HepG2 (cell line): ENCODE measurements around the gene CUTC. TPM values are rescaled to one million over a fixed set of nuclear protein-coding genes. Genes with fewer than 3 reads are reported as not detected.

Experiments used
- AKAP8 ChIP-seq: sonication (generic); formaldehyde crosslinking; IDR thresholded peaks from 2 replicates; pipeline ENCODE4 v1.5.1; 2020; ENCODE audit warnings: mild to moderate bottlenecking, missing genetic modification reagents
- ARNT2 ChIP-seq: sonication (generic); formaldehyde crosslinking; IDR thresholded peaks from 2 replicates; pipeline ENCODE4 v1.8.0; 2022; ENCODE audit warnings: mild to moderate bottlenecking, low read depth, missing genetic modification reagents, moderate library complexity
- ATF3 ChIP-seq: sonication (generic); formaldehyde crosslinking; IDR thresholded peaks from 2 replicates; pipeline ENCODE4 v1.4.0; 2020; ENCODE audit warnings: missing genetic modification reagents
- ATF7 ChIP-seq, 2 experiments: fragments of 450-650 bp in 1 of 2; sonication (generic) in 1 of 2; formaldehyde crosslinking in 1 of 2; IDR thresholded peaks; 2 replicates each; pipeline versions ENCODE4 v1.4.0 to v1.6.1; 2016 to 2020; ENCODE audit warnings: antibody characterized with exemption in 1 of 2, mild to moderate bottlenecking in 1 of 2, missing genetic modification reagents in 1 of 2
- CREM ChIP-seq, 2 experiments: sonication (generic) in 1 of 2; formaldehyde crosslinking in 1 of 2; IDR thresholded peaks; 2 replicates each; pipeline versions ENCODE4 v1.4.0 to v1.6.1; 2016 to 2020; ENCODE audit warnings: antibody characterized with exemption in 1 of 2, mild to moderate bottlenecking in 1 of 2, missing genetic modification reagents in 1 of 2
- FOSL2 ChIP-seq: sonication (generic); formaldehyde crosslinking; IDR thresholded peaks from 2 replicates; pipeline ENCODE4 v1.4.0; 2020; ENCODE audit warnings: missing genetic modification reagents
- FOXJ3 ChIP-seq: sonication (generic); formaldehyde crosslinking; IDR thresholded peaks from 2 replicates; pipeline ENCODE4 v1.4.0; 2020; ENCODE audit warnings: missing genetic modification reagents, mild to moderate bottlenecking, borderline replicate concordance
- GATAD2A ChIP-seq: IDR thresholded peaks from 2 replicates; pipeline ENCODE4 v1.6.1; 2016
- ISL2 ChIP-seq: sonication (generic); formaldehyde crosslinking; IDR thresholded peaks from 2 replicates; pipeline ENCODE4 v1.5.0; 2020; ENCODE audit warnings: missing genetic modification reagents
- JDP2 ChIP-seq: sonication (generic); formaldehyde crosslinking; IDR thresholded peaks from 2 replicates; pipeline ENCODE4 v1.8.1; 2022; ENCODE audit warnings: missing genetic modification reagents, borderline replicate concordance
- KLF12 ChIP-seq: sonication (generic); formaldehyde crosslinking; IDR thresholded peaks from 2 replicates; pipeline ENCODE4 v1.4.0; 2020; ENCODE audit warnings: missing genetic modification reagents, borderline replicate concordance
- MIXL1 ChIP-seq: IDR thresholded peaks from 2 replicates; pipeline ENCODE4 v1.6.1; 2016
- NFE2 ChIP-seq: sonication (generic); formaldehyde crosslinking; IDR thresholded peaks from 2 replicates; pipeline ENCODE4 v1.4.0; 2020; ENCODE audit warnings: missing genetic modification reagents
- ONECUT2 ChIP-seq: sonication (generic); formaldehyde crosslinking; IDR thresholded peaks from 2 replicates; pipeline ENCODE4 v1.4.0; 2020; ENCODE audit warnings: missing genetic modification reagents
- PITX1 ChIP-seq: sonication (generic); formaldehyde crosslinking; IDR thresholded peaks from 2 replicates; pipeline ENCODE4 v1.5.1; 2020; ENCODE audit warnings: mild to moderate bottlenecking, missing genetic modification reagents
- POLR2A ChIP-seq, 2 experiments: IDR thresholded peaks; 2 replicates each; pipeline ENCODE4 v1.6.1; 2011; ENCODE audit warnings: low read depth in 2 of 2, low read length in 2 of 2, mild to moderate bottlenecking in 1 of 2, moderate library complexity in 1 of 2; ENCODE audit not compliant: insufficient read depth in 1 of 2
- RXRB ChIP-seq: IDR thresholded peaks from 2 replicates; pipeline ENCODE4 v1.6.1; 2016; ENCODE audit warnings: borderline replicate concordance, missing genetic modification reagents, missing compliant biosample characterization
- SIN3A ChIP-seq: IDR thresholded peaks from 2 replicates; pipeline ENCODE4 v1.6.1; 2011; ENCODE audit warnings: low read depth, mild to moderate bottlenecking, control low read depth, low read length, borderline replicate concordance
- SIX4 ChIP-seq: sonication (generic); formaldehyde crosslinking; IDR thresholded peaks from 2 replicates; pipeline ENCODE4 v1.4.0; 2020; ENCODE audit warnings: missing genetic modification reagents
- SMYD3 ChIP-seq: sonication (generic); formaldehyde crosslinking; IDR thresholded peaks from 2 replicates; pipeline ENCODE4 v1.8.1; 2023; ENCODE audit warnings: mild to moderate bottlenecking, missing genetic modification reagents
- TOPORS ChIP-seq: sonication (generic); formaldehyde crosslinking; IDR thresholded peaks from 2 replicates; pipeline ENCODE4 v1.8.0; 2023; ENCODE audit warnings: mild to moderate bottlenecking, missing genetic modification reagents
- U2AF2 ChIP-seq: fragments of 200-400 bp; formaldehyde crosslinking; IDR thresholded peaks from 2 replicates; pipeline ENCODE4 v1.6.1; 2017; ENCODE audit warnings: low read depth, mild to moderate bottlenecking, low read length
- ZFP36 ChIP-seq: fragments of 150-350 bp; IDR thresholded peaks from 2 replicates; pipeline ENCODE4 v1.6.1; 2018; ENCODE audit warnings: borderline replicate concordance, low read length, low read depth; ENCODE audit not compliant: partially characterized antibody
- ZFY ChIP-seq: sonication (generic); formaldehyde crosslinking; IDR thresholded peaks from 2 replicates; pipeline ENCODE4 v1.4.0; 2020; ENCODE audit warnings: missing genetic modification reagents
- ZNF296 ChIP-seq: sonication (generic); formaldehyde crosslinking; conservative IDR thresholded peaks from 2 replicates; pipeline ENCODE4 v1.5.0; 2020; ENCODE audit warnings: mild to moderate bottlenecking, missing genetic modification reagents
- ZNF563 ChIP-seq: sonication (generic); formaldehyde crosslinking; IDR thresholded peaks from 2 replicates; pipeline ENCODE4 v1.8.0; 2022; ENCODE audit warnings: mild to moderate bottlenecking, moderate library complexity, missing genetic modification reagents
- ZNF598 ChIP-seq: sonication (generic); formaldehyde crosslinking; IDR thresholded peaks from 2 replicates; pipeline ENCODE4 v1.5.1; 2020; ENCODE audit warnings: mild to moderate bottlenecking, missing genetic modification reagents, borderline replicate concordance
- ZNF616 ChIP-seq: sonication (generic); formaldehyde crosslinking; IDR thresholded peaks from 2 replicates; pipeline ENCODE4 v1.5.0; 2020; ENCODE audit warnings: low read depth, mild to moderate bottlenecking, missing genetic modification reagents
- ZNF75D ChIP-seq: sonication (generic); formaldehyde crosslinking; IDR thresholded peaks from 2 replicates; pipeline ENCODE4 v1.8.1; 2023; ENCODE audit warnings: missing genetic modification reagents, mild to moderate bottlenecking, borderline replicate concordance
- ZSCAN22 ChIP-seq: sonication (generic); formaldehyde crosslinking; IDR thresholded peaks from 2 replicates; pipeline ENCODE4 v1.4.0; 2020; ENCODE audit warnings: mild to moderate bottlenecking, missing genetic modification reagents
- polyA plus RNA-seq, 8 experiments: library from polyadenylated mRNA; depleted of rRNA in 3 of 8; stranded (reverse) in 7 of 8; unstranded in 1 of 8; fragments of >200 nt; fragmentation: Illumina TruSeq in 4 of 8; extraction: Trizol in 4 of 8; gene quantifications; 2 replicates each; pipeline versions ENCODE4 v1.2.1 to v1.2.3, GENCODE V29; 2011 to 2016; ENCODE audit warnings: low read depth in 4 of 8, missing spikeins in 1 of 8, mixed read lengths in 1 of 8; ENCODE audit not compliant: insufficient read depth in 1 of 8
- total RNA-seq, 5 experiments: library from RNA; depleted of rRNA; stranded (reverse); fragments of >200 nt; fragmentation: Illumina TruSeq; extraction: Trizol; gene quantifications; 2 replicates each; pipeline ENCODE4 v1.2.3, GENCODE V29; 2016; ENCODE audit warnings: low read depth in 1 of 5
- TF ChIP-seq, protein P1 (sequence below): sonication (generic); formaldehyde crosslinking; IDR thresholded peaks from 2 replicates; pipeline ENCODE4 v1.4.0; 2020; ENCODE audit warnings: missing genetic modification reagents, mild to moderate bottlenecking, borderline replicate concordance
- TF ChIP-seq, protein P2 (sequence below): sonication (generic); IDR thresholded peaks from 2 replicates; pipeline ENCODE4 v1.6.1; 2016; ENCODE audit warnings: low read depth, borderline replicate concordance

CUTC gene
- total and polyA plus RNA-seq, 2 of the 13 experiments (the other 11 are each of a cell fraction or from before 2014, with no cell fraction given): 22.3 to 25.8 TPM

DNA sequence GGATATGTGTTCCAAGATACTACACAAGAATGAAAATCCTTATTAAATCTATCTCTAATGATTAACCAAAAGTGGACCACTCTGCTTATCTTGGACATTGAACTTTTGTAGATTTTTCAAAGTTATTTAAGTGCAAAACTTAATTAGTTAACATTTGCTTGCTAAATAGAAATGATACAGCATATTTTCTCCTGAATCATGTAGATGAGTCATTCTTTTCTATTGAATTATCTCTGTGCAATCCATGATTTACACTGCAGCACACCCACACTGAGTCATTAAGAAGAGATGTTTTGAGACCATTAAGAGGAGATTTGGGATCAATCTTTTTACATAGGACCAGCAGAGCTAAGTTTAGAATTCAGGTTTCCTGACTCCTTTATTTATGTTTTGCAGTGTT lies 43.8 kb downstream of the CUTC start (continued):
- TF ChIP-seq RXRB (CRISPR knock-in tag): peak; percentile 18; the same call in 1 of the 2 replicates
- TF ChIP-seq PITX1: no peak
- TF ChIP-seq, protein P1, sequence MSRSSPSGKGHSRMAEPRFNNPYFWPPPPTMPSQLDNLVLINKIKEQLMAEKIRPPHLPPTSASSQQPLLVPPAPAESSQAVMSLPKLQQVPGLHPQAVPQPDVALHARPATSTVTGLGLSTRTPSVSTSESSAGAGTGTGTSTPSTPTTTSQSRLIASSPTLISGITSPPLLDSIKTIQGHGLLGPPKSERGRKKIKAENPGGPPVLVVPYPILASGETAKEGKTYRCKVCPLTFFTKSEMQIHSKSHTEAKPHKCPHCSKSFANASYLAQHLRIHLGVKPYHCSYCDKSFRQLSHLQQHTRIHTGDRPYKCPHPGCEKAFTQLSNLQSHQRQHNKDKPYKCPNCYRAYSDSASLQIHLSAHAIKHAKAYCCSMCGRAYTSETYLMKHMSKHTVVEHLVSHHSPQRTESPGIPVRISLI (CRISPR knock-in tag): no peak
- no peak for TF ChIP-seq SIN3A
- no peak for TF ChIP-seq ONECUT2 (CRISPR knock-in tag)
- TF ChIP-seq, protein P2, sequence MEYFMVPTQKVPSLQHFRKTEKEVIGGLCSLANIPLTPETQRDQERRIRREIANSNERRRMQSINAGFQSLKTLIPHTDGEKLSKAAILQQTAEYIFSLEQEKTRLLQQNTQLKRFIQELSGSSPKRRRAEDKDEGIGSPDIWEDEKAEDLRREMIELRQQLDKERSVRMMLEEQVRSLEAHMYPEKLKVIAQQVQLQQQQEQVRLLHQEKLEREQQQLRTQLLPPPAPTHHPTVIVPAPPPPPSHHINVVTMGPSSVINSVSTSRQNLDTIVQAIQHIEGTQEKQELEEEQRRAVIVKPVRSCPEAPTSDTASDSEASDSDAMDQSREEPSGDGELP: no peak
- TF ChIP-seq ZNF75D (CRISPR knock-in tag): no peak
- no peak for TF ChIP-seq POLR2A (IDR thresholded peaks at IDR 0.05; ENCODE audit: insufficient read depth in 1 of 2, low read depth in 2 of 2, low read length in 2 of 2)
- TF ChIP-seq ZFY: no peak
- TF ChIP-seq ATF7 (IDR thresholded peaks at IDR 0.05): peak; percentile 3; the same call in 1 of the 2 replicates
- TF ChIP-seq ATF7 (CRISPR knock-in tag; IDR thresholded peaks at IDR 0.05): no peak
- peak; percentile 67; the same call in 1 of the 2 replicates for TF ChIP-seq MIXL1 (CRISPR knock-in tag)
- no peak for TF ChIP-seq TOPORS (CRISPR knock-in tag)
- no peak for TF ChIP-seq ZNF296 (CRISPR knock-in tag)
- no peak for TF ChIP-seq AKAP8 (CRISPR knock-in tag)
- TF ChIP-seq ZSCAN22: no peak
- no peak for TF ChIP-seq FOXJ3 (CRISPR knock-in tag)
- TF ChIP-seq JDP2 (CRISPR knock-in tag): no peak
- TF ChIP-seq U2AF2: no peak
- TF ChIP-seq ARNT2 (CRISPR knock-in tag): no peak
- no peak for TF ChIP-seq SMYD3 (CRISPR knock-in tag)
- peak; percentile 72; the same call in 1 of the 2 replicates for TF ChIP-seq ATF3 (CRISPR knock-in tag)
- TF ChIP-seq ZNF598 (CRISPR knock-in tag): no peak
- TF ChIP-seq NFE2 (CRISPR knock-in tag): 0 out of 2 replicates have a peak, but pooled peaks have one; percentile 43
- TF ChIP-seq GATAD2A (CRISPR knock-in tag): 0 out of 2 replicates have a peak, but pooled peaks have one; percentile 30
- TF ChIP-seq ZFP36: no peak
- peak; percentile 14; the same call in 1 of the 2 replicates for TF ChIP-seq CREM (IDR thresholded peaks at IDR 0.05)
- no peak for TF ChIP-seq CREM (CRISPR knock-in tag; IDR thresholded peaks at IDR 0.05)
- no peak for TF ChIP-seq SIX4
- no peak for TF ChIP-seq KLF12 (CRISPR knock-in tag)
- no peak for TF ChIP-seq ZNF563 (CRISPR knock-in tag)
- no peak for TF ChIP-seq ZNF616
- TF ChIP-seq FOSL2 (CRISPR knock-in tag): peak; percentile 48; the same call in 1 of the 2 replicates
- TF ChIP-seq ISL2 (CRISPR knock-in tag): no peak
